GM23338 (cell line): ENCODE measurements around the gene CKB. TPM values are rescaled to one million over a fixed set of nuclear protein-coding genes. Genes with fewer than 3 reads are reported as not detected.

Source experiments
- ATAC-seq: fragments of 200-7000 bp; cut with Tn5 transposase; 3 replicates; pipeline ENCODE4 v1.9.1; 2020
- DNase-seq: peaks from one replicate; pipeline ENCODE4 v3.0.0-alpha.2; 2015; ENCODE audit warnings: low spot score
- H2AFZ ChIP-seq: fragments of 200-600 bp; sonication (generic); 2 replicates; pipeline ENCODE4 v1.8.0; 2016; ENCODE audit warnings: antibody characterized with exemption, mild to moderate bottlenecking, moderate library complexity
- H3F3A ChIP-seq: fragments of 200-600 bp; sonication (generic); replicated peaks from 2 replicates; pipeline ENCODE4 v1.8.0; 2017; ENCODE audit warnings: antibody characterized with exemption, mixed run types, low read depth
- H3K27ac ChIP-seq: fragments of 200-600 bp; sonication (generic); 2 replicates; pipeline ENCODE4 v1.6.1; 2016; ENCODE audit warnings: low read depth
- H3K27me3 ChIP-seq: fragments of 200-600 bp; sonication (generic); 2 replicates; pipeline ENCODE4 v1.8.0; 2016; ENCODE audit warnings: mild to moderate bottlenecking, mixed run types, moderate library complexity; ENCODE audit not compliant: insufficient read depth
- H3K36me3 ChIP-seq: fragments of 200-600 bp; sonication (generic); 2 replicates; pipeline ENCODE4 v1.8.0; 2016; ENCODE audit warnings: mild to moderate bottlenecking; ENCODE audit not compliant: insufficient read depth
- H3K4me1 ChIP-seq: fragments of 200-600 bp; sonication (generic); 2 replicates; pipeline ENCODE4 v1.8.0; 2016; ENCODE audit warnings: mild to moderate bottlenecking, moderate library complexity; ENCODE audit not compliant: insufficient read depth
- H3K4me2 ChIP-seq: fragments of 200-600 bp; sonication (generic); 2 replicates; pipeline ENCODE4 v1.7.1; 2017; ENCODE audit warnings: mixed run types
- H3K4me3 ChIP-seq: fragments of 200-600 bp; sonication (generic); 2 replicates; pipeline ENCODE4 v1.6.1; 2016; ENCODE audit warnings: mixed run types
- H3K79me2 ChIP-seq: fragments of 200-600 bp; sonication (generic); replicated peaks from 2 replicates; pipeline ENCODE4 v1.8.0; 2017; ENCODE audit warnings: mild to moderate bottlenecking; ENCODE audit not compliant: insufficient read depth
- H3K9me2 ChIP-seq: fragments of 200-600 bp; sonication (generic); 2 replicates; pipeline ENCODE4 v1.8.0; 2017; ENCODE audit not compliant: insufficient read depth
- H4K20me1 ChIP-seq: fragments of 200-600 bp; sonication (generic); replicated peaks from 2 replicates; pipeline ENCODE4 v1.8.0; 2017; ENCODE audit warnings: mild to moderate bottlenecking; ENCODE audit not compliant: insufficient read depth
- H3K27ac Mint-ChIP-seq: 2 replicates; pipeline ENCODE4 v1.8.0; 2020; ENCODE audit warnings: inconsistent platforms, mild to moderate bottlenecking, moderate library complexity, mixed read lengths
- H3K27me3 Mint-ChIP-seq: 3 replicates; pipeline ENCODE4 v1.8.0; 2022; ENCODE audit warnings: low read depth, mild to moderate bottlenecking, moderate library complexity, mixed read lengths, inconsistent platforms; ENCODE audit not compliant: insufficient read depth, poor library complexity
- H3K36me3 Mint-ChIP-seq: 3 replicates; pipeline ENCODE4 v1.8.0; 2021; ENCODE audit warnings: low read depth, mild to moderate bottlenecking, inconsistent platforms, moderate library complexity, mixed read lengths
- H3K4me1 Mint-ChIP-seq: 3 replicates; pipeline ENCODE4 v1.8.0; 2020; ENCODE audit warnings: mild to moderate bottlenecking, inconsistent platforms, mixed read lengths
- H3K4me3 Mint-ChIP-seq: 3 replicates; pipeline ENCODE4 v1.8.0; 2021; ENCODE audit warnings: moderate library complexity, mild to moderate bottlenecking, inconsistent platforms, mixed read lengths
- H3K9me3 Mint-ChIP-seq: 3 replicates; pipeline ENCODE4 v1.8.0; 2020; ENCODE audit warnings: moderate library complexity, mild to moderate bottlenecking, inconsistent platforms, mixed read lengths
- EZH2 ChIP-seq: fragments of 200-600 bp; sonication (generic); IDR thresholded peaks from one replicate; pipeline ENCODE4 v1.8.0; 2017; ENCODE audit warnings: antibody characterized with exemption, mild to moderate bottlenecking, low read depth; ENCODE audit not compliant: unreplicated experiment
- JUNB ChIP-seq: IDR thresholded peaks from one replicate; pipeline ENCODE4 v1.6.1; 2016; ENCODE audit warnings: antibody characterized with exemption; ENCODE audit not compliant: unreplicated experiment
- POLR2AphosphoS5 ChIP-seq: IDR thresholded peaks from 2 replicates; pipeline ENCODE4 v1.6.1; 2016; ENCODE audit warnings: antibody characterized with exemption, low read depth
- polyA plus RNA-seq: library from polyadenylated mRNA; unstranded; fragments of >200 nt; fragmentation: Nextera tagmentation; extraction: Ambion mirVana; gene quantifications from 2 replicates; pipeline ENCODE4 v1.2.1, GENCODE V29; 2016
- small RNA-seq: library from RNA; depleted of rRNA; stranded (forward); fragments of <200 nt; gene quantifications from one replicate; pipeline ENCODE3, GENCODE V24; 2014; ENCODE audit warnings: low replicate concordance
- total RNA-seq: library from RNA; depleted of rRNA; stranded (reverse); fragments of >200 nt; shearing (Covaris generic); gene quantifications from 2 replicates; pipeline ENCODE4 v1.2.3, GENCODE V29; 2014; rRNA removed

The CKB gene
- total and polyA plus RNA-seq, 2 experiments from 2014 or later, result 604 to 852 TPM

GRCh38 chr14:103472939-103473338 lies 49.7 kb downstream of the CKB start:
- H3K4me2 ChIP-seq, result no peak overlapping the region
- H3K27ac ChIP-seq, result 0 out of 2 replicates have a peak overlapping the region, but pooled peaks have one; percentile 45
- peaks cover 34% of the 10 kb centered on the region for H3K36me3 ChIP-seq
- Mint-ChIP-seq H3K4me3 (no peak overlapping the region), H3K4me1 (no peaks in the 10 kb centered on the region), H3K27ac (no peak overlapping the region), H3K9me3 (no peaks in the 10 kb centered on the region), H3K36me3 (peaks cover 53% of the 10 kb centered on the region), H3K27me3 (peaks cover 10% of the 10 kb centered on the region)
- DNase-seq, result no peak
- H2AFZ ChIP-seq, result no peak overlapping the region
- TF ChIP-seq JUNB (no peak), POLR2AphosphoS5 (no peak), EZH2 (no peak)
- 0 out of 2 replicates have a peak, but pooled peaks cover under 1% of the 10 kb centered on the region for H3F3A ChIP-seq
- no peaks in the 10 kb centered on the region; the same call in 1 of the 2 replicates for H4K20me1 ChIP-seq
- no peaks in the 10 kb centered on the region for H3K4me1 ChIP-seq
- no peak overlapping the region for H3K4me3 ChIP-seq
- no peaks in the 10 kb centered on the region for H3K9me2 ChIP-seq
- no peak for ATAC-seq
- no peaks in the 10 kb centered on the region for H3K79me2 ChIP-seq
- no peaks in the 10 kb centered on the region for H3K27me3 ChIP-seq

Small RNAs within 50 kb of the gene (small RNA-seq; reads per million reads assigned to genes)
- gene RNU4-68P (1.0 reads per million, percentile 62 among the genes with 10 or more reads in this experiment), gene RNU7-160P (not detected)

Other genes starting within 250 kb of the CKB start
- gene EIF5, start 188.6 kb downstream of the CKB start, total RNA-seq, result 177 and 194 TPM in 2 replicates
- gene EIF5, start 188.6 kb downstream of the CKB start, polyA plus RNA-seq, result 476 and 634 TPM in 2 replicates
- 69.7 and 75.8 TPM in 2 replicates for gene MARK3, start 137.4 kb downstream of the CKB start, total RNA-seq
- 38.2 and 45.9 TPM in 2 replicates for gene MARK3, start 137.4 kb downstream of the CKB start, polyA plus RNA-seq
- 22.0 and 28.2 TPM in 2 replicates for gene TRMT61A, start 6.4 kb upstream of the CKB start, total RNA-seq
- gene TRMT61A, start 6.4 kb upstream of the CKB start, polyA plus RNA-seq, result 13.2 and 13.4 TPM in 2 replicates
- gene BAG5, start 39.8 kb upstream of the CKB start, total RNA-seq, result 25.4 and 29.2 TPM in 2 replicates
- 16.4 and 21.1 TPM in 2 replicates for gene BAG5, start 39.8 kb upstream of the CKB start, polyA plus RNA-seq
- gene COA8, start 40.1 kb upstream of the CKB start, total RNA-seq, result 61.3 and 82.6 TPM in 2 replicates
- 129 and 130 TPM in 2 replicates for gene COA8, start 40.1 kb upstream of the CKB start, polyA plus RNA-seq
- 250 and 308 TPM in 2 replicates for gene KLC1, start 106.4 kb upstream of the CKB start, total RNA-seq
- 159 and 165 TPM in 2 replicates for gene KLC1, start 106.4 kb upstream of the CKB start, polyA plus RNA-seq
- 52.2 and 72.9 TPM in 2 replicates for gene XRCC3, start 192.6 kb upstream of the CKB start, total RNA-seq
- gene XRCC3, start 192.6 kb upstream of the CKB start, polyA plus RNA-seq, result 16.6 and 20.4 TPM in 2 replicates
- gene ZFYVE21, start 193.0 kb upstream of the CKB start, total RNA-seq, result 89.6 and 116 TPM in 2 replicates
- gene ZFYVE21, start 193.0 kb upstream of the CKB start, polyA plus RNA-seq, result 79.4 and 88.0 TPM in 2 replicates